OCI-M2 (cell line): ENCODE data around the gene RNF223.
"Not testable (repeated sequence)": the region's sequence is repeated elsewhere in the genome, so short reads cannot be mapped to it uniquely, and the experiment has no call there.

Experiments
- DNase-seq: peaks from one replicate; lab custom pipeline; 2025; ENCODE audit not compliant: unreplicated experiment; lab: John Stamatoyannopoulos, UW

Gene RNF223

GRCh38 chr1:1074631-1075147, 583 bp upstream of the RNF223 start:
- DNase-seq = no peak

GRCh38 chr1:1072849-1073742, 1.0 kb downstream of the RNF223 start:
- DNase-seq = no peak

GRCh38 chr1:1072299-1072848, 1.7 kb downstream of the RNF223 start:
- no peak for DNase-seq

DNA sequence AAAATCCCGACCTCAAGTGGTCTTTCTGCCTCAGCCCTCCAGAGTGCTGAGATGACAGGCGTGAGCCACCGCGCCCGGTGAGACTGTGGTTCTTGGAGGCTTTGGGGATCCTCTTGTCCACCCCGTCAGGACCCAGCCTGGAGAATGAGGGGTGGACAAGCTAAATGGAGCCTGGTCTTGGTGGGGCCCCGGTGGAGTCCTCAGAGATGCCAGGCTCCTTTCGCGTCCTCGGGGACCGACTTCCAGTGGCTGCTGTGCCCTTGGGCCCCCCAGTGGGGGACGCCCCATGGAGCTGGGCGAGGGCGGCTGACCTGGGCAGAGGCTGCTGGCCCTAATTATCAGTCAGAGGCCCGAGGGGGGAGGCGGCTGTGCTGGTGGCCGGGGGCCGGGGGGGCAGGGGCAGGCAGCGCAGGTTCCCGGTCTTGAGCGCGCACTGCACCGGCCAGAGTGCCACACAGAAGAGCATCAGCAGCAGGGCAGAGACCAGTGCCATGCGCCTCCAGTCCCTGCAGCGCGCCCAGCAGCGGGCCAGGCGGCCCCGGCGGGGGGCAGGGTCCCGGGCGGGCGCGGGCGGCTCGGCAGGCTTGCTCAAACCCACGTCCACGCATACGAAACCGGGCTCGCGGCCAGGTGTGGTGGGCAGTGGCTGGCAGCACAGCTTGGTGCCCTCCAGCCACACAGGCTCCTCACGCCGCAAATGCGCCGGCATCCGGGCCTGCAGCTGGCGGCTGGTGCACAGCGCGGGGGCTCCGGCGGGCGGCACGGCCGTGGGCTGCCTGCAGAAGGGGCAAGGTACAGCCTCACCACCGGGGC, 2.4 kb downstream of the RNF223 start:
- no peak for DNase-seq

DNA sequence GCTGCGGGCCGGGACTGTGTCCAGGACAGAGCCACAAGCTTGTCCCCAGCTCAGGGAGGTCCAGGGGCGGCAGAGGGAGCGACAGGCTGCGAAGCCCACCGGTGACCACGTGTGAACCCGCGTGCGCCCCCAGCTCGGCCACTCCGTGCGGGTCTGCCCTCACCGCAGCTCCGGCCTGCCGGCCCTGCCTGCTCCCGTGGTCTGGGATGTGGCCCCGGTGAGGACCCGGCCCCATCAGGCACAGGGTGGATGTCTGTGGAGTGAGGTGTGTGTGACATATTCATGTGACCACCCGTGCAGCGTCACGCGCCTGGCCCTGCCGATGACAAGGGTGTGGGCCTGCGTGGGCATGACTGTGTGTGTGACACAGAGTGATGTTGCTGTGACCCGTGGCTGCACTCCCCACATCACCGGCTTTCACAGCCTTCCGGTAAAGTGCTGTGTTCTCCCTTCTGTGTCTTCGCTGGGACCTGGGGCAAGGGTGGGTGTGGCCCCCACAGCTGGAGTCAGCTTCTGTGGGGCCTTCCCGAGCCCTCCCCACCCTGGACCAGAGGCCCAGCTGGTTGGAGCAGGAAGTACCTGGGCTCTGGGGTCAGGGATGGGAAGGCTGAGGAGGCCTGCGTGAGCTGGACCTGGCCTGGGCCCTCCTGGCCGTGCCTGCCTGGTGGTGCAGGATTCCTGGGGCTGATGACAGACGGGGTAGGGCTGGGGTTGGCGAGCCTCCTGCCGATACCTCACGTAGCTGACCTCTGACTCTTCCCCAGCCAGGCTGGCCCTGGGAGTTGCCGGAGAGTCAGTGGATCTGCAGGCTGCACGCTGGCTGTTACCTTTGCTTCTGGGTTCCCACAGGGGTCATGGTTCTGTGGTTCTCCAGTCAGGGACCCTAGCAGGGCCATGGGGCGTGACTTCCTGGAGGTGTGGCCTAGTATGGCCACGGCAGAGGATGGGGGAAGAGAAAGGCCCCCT, 4.1 kb downstream of the RNF223 start:
- DNase-seq = no peak

DNA sequence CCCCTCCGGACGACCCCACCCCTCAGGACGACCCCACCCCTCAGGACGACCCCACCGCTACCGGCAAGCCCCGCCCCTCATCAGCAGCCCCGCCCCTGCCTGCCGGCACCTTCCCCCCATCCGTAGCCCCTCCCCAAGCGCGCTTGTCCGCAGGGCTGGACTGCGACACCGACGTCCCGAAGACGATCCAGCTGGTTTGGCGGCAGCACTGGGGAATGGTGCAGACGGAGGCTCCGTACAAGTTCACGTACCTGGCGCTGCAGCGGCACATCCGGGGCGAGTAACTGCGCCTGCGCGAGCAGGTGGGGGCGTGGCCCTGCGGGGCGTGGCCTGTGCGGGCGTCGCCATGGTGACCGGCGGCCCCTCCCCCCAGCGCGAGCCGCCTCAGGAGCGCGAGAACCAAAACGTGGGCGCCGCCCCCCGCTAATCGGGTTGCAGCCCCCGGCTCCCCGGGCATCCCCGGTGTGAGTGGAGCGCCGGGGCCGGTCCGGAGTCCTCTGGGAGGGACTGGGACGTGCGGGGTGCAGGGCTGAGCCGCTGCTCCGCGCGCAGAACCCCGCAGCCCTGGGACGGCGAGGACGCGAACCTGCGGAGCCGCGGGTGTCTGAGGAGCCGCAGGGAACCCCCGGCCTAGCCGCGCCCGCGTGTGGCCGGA, 4.9 kb downstream of the RNF223 start:
- no peak for DNase-seq

- no peak for DNase-seq
Measured at GRCh38 chr1:1068517-1069055, 5.5 kb downstream of the RNF223 start.

DNA sequence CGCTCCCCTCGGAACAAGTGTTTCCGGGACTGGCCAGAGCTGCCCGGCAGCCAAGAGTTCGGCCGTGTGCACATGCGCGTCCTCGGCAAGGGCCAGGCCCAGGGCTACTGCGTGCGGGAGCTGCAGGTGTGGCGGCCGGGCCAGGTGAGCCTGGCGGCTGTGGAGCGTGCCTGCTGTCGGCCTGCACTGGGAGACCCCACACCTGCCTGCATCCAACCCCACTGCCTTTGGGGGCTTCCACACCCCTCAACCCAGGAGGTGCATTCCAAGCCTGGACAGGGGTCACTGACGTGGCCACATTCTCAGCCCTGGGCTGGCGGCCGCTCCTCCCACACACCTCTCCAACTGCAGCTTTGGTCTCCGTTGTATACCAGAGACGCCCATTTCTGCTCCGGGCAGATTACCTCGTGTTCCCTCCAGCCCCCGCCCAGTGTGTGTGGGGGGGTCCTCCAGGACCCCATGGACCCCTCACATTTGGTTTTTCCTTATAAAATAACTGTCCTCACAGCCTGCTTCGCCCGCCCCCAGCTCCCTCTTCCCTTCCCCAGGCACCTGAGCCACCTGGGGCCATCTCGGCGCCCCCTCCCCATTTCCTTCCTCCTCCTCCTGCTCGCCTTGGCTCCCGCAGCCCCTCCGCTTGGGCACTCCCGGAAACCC, 6.1 kb downstream of the RNF223 start:
- DNase-seq = no peak

GRCh38 chr1:1067284-1067859, 6.7 kb downstream of the RNF223 start:
- no peak for DNase-seq

- no peak for DNase-seq
Measured at GRCh38 chr1:1066403-1067283, 7.5 kb downstream of the RNF223 start.

DNA sequence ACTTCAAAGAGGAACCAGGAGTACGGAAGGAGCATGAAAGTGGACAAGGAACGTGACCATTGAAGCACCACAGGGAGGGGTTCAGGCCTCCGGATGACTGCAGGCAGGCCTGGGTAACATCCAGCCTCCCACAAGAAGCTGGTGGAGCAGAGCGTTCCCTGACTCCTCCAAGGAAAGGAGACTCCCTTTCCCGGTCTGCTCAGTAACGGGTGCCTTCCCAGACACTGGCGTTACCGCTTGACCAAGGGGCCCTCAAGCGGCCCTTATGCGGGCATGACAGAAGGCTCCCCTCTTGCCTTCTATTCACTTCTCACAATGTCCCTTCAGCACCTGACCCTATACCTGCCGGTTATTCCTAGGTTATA, 8.2 kb downstream of the RNF223 start:
- not testable (repeated sequence) for DNase-seq

- no peak for DNase-seq
Measured at GRCh38 chr1:1065265-1065939, 8.7 kb downstream of the RNF223 start.

GRCh38 chr1:1063945-1064831, 9.9 kb downstream of the RNF223 start:
- DNase-seq = no peak

DNA sequence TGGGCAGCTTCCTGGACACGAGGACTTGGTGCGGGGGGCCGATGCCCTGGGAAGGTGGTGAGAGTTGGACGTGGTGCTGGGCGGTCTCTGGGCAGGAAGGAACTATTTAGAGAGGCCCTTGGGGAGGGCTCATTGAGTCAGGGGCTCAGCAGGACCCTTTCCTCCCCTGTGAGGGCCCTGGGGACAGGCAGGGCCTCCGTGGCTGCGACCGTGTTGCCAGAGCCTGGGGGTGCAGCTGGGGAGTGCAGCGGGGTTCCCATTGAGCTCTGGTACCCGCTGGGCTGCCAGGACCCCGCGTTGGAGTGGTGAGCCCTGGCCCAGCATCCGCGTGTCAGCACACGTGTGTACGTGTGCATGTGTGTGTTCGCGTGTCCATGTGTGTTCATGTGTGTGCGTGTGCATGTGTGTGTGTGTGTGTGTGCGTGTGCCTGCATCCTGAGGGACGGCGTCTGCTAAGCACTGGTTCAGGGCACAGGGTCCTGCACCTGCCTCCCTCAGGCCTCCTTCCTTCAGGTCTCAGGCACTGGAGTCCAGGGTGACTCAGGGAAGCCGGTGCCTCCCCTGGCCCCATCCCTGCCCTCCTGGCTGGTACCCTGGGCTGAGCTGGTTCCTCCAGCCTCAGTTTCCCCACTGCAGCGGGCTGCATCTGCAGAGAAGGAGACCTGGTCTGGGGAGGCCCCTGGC, 10.7 kb downstream of the RNF223 start:
- no peak for DNase-seq

DNA sequence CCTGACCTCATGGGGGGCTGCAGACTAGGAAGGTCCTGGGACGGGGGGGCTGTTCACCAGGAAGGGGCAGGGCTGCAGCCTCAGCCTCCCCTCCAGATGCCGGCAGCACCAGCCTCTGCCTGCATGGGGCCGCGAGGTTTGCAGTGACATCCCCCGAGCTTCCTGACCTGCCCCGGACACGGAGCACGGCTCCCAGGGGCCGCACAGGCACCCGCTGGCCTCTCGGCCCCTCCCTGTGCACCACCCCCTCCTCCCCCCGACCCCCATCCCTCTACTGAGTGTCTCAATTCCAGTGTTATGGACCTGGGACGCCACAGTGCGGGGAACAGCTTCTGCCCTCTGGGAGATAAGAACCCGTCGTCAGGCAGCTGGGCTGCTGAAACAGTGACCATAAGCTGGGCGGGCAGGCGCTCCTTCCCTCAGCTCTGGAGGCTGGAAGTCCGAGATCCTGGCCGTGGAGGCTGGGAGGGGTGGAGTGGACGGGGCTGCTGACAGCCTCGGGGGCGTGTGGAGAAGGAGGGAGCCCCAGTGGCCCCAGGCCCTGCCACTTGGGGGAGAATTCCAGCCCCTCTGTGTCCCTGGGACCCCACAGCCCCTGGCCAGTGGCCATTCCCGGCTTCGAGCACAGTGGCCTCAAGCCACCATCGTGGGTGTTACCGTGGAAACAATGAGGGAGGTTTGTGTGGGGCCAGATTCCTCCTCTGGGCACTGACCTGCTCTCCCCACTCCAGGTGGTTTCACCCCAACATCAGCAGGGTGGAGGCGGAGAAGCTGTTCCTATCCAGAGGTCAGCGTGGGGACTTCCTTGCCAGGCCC, 11.6 kb downstream of the RNF223 start:
- no peak for DNase-seq
